ENCODE measurements around the gene MLPH.

Gene MLPH

GRCh38 chr2:237517990-237518389 is 30.9 kb downstream of the MLPH start:
- no peak overlapping the region for H3K4me2 ChIP-seq (ENCODE audit: insufficient read depth, low read length)
- H2AFZ ChIP-seq (ENCODE audit: low read depth, low read length) = no peak overlapping the region
- no peaks in the 10 kb centered on the region for H3K36me3 ChIP-seq (ENCODE audit: insufficient read depth, low read length)
- DNase-seq (no peak), ATAC-seq (ENCODE audit: insufficient read depth, low read depth) (no peak)
- H3K9me3 ChIP-seq (ENCODE audit: insufficient read depth, low read length, severe bottlenecking) = no peaks in the 10 kb centered on the region
- no peaks in the 10 kb centered on the region for H3K4me1 ChIP-seq (ENCODE audit: insufficient read depth, low read length)
- H3K9ac ChIP-seq (ENCODE audit: low read depth, low read length) = no peak overlapping the region
- H3K79me2 ChIP-seq (ENCODE audit: insufficient read depth, low read length) = no peaks in the 10 kb centered on the region
- H3K27ac ChIP-seq (ENCODE audit: low read length) = no peak overlapping the region
- no peaks in the 10 kb centered on the region; the same call in 1 of the 2 replicates for H4K20me1 ChIP-seq (ENCODE audit: insufficient read depth, low read length)
- no peak for TF ChIP-seq EZH2 (IDR thresholded peaks at IDR 0.05; ENCODE audit: borderline replicate concordance, low read depth, low read length, severe bottlenecking)
- TF ChIP-seq, protein P1, sequence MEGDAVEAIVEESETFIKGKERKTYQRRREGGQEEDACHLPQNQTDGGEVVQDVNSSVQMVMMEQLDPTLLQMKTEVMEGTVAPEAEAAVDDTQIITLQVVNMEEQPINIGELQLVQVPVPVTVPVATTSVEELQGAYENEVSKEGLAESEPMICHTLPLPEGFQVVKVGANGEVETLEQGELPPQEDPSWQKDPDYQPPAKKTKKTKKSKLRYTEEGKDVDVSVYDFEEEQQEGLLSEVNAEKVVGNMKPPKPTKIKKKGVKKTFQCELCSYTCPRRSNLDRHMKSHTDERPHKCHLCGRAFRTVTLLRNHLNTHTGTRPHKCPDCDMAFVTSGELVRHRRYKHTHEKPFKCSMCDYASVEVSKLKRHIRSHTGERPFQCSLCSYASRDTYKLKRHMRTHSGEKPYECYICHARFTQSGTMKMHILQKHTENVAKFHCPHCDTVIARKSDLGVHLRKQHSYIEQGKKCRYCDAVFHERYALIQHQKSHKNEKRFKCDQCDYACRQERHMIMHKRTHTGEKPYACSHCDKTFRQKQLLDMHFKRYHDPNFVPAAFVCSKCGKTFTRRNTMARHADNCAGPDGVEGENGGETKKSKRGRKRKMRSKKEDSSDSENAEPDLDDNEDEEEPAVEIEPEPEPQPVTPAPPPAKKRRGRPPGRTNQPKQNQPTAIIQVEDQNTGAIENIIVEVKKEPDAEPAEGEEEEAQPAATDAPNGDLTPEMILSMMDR (IDR thresholded peaks at IDR 0.05; ENCODE audit: borderline replicate concordance, extremely low read depth, low read length, poor library complexity, severe bottlenecking) = no peak
- H3K4me3 ChIP-seq (ENCODE audit: low read depth in 1 of 2, low read length in 2 of 2) = no peak overlapping the region
- no peaks in the 10 kb centered on the region for H3K27me3 ChIP-seq (ENCODE audit: insufficient read depth, low read length, poor library complexity)

- Histone ChIP-seq H3K9ac (ENCODE audit: low read depth, low read length) (no peak overlapping the region), H3K4me1 (ENCODE audit: insufficient read depth, low read length) (no peaks in the 10 kb centered on the region), H3K9me3 (ENCODE audit: insufficient read depth, low read length, severe bottlenecking) (no peaks in the 10 kb centered on the region), H3K27ac (ENCODE audit: low read length) (no peak overlapping the region), H4K20me1 (ENCODE audit: insufficient read depth, low read length) (no peaks in the 10 kb centered on the region; the same call in 1 of the 2 replicates), H2AFZ (ENCODE audit: low read depth, low read length) (no peak overlapping the region), H3K36me3 (ENCODE audit: insufficient read depth, low read length) (no peaks in the 10 kb centered on the region), H3K27me3 (ENCODE audit: insufficient read depth, low read length, poor library complexity) (no peaks in the 10 kb centered on the region), H3K4me2 (ENCODE audit: insufficient read depth, low read length) (no peak overlapping the region), H3K79me2 (ENCODE audit: insufficient read depth, low read length) (no peaks in the 10 kb centered on the region), H3K4me3 (ENCODE audit: low read depth in 1 of 2, low read length in 2 of 2) (no peak overlapping the region)
- no peak for TF ChIP-seq EZH2 (IDR thresholded peaks at IDR 0.05; ENCODE audit: borderline replicate concordance, low read depth, low read length, severe bottlenecking)
- TF ChIP-seq, protein P1 (IDR thresholded peaks at IDR 0.05; ENCODE audit: borderline replicate concordance, extremely low read depth, low read length, poor library complexity, severe bottlenecking) = no peak
- ATAC-seq (ENCODE audit: insufficient read depth, low read depth) = no peak
- no peak for DNase-seq
Observed at GRCh38 chr2:237519506-237520245, 32.6 kb downstream of the MLPH start.

DNA sequence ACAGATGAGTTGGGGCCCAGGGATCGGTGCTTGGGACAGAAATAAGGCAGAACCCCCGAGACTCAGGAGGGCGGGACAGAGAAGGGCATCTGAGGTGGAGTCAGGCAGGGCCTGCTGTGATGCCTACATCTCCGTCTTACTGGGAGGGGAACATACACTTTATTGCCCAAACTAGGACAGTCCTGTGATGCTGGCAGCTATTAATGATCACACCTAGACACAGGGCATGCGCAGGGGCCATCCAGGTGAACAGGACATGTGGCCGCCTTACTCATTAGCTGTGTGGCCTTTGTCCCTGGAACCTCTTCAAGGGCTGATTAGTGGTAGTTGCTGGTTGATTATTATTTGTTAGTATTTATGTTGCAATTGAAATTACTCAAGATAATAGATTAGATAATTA is 33.2 kb downstream of the MLPH start:
- H3K9ac ChIP-seq (ENCODE audit: low read depth, low read length) = no peak overlapping the region
- no peaks in the 10 kb centered on the region; the same call in 1 of the 2 replicates for H4K20me1 ChIP-seq (ENCODE audit: insufficient read depth, low read length)
- H3K27me3 ChIP-seq (ENCODE audit: insufficient read depth, low read length, poor library complexity) = no peaks in the 10 kb centered on the region
- no peaks in the 10 kb centered on the region for H3K9me3 ChIP-seq (ENCODE audit: insufficient read depth, low read length, severe bottlenecking)
- no peak overlapping the region for H2AFZ ChIP-seq (ENCODE audit: low read depth, low read length)
- H3K36me3 ChIP-seq (ENCODE audit: insufficient read depth, low read length) = no peaks in the 10 kb centered on the region
- ATAC-seq (ENCODE audit: insufficient read depth, low read depth) = no peak
- no peaks in the 10 kb centered on the region for H3K79me2 ChIP-seq (ENCODE audit: insufficient read depth, low read length)
- no peak overlapping the region for H3K4me2 ChIP-seq (ENCODE audit: insufficient read depth, low read length)
- H3K27ac ChIP-seq (ENCODE audit: low read length) = no peak overlapping the region
- DNase-seq = no peak
- no peaks in the 10 kb centered on the region for H3K4me1 ChIP-seq (ENCODE audit: insufficient read depth, low read length)
- TF ChIP-seq, protein P1 (IDR thresholded peaks at IDR 0.05; ENCODE audit: borderline replicate concordance, extremely low read depth, low read length, poor library complexity, severe bottlenecking) = no peak
- no peak for TF ChIP-seq EZH2 (IDR thresholded peaks at IDR 0.05; ENCODE audit: borderline replicate concordance, low read depth, low read length, severe bottlenecking)
- H3K4me3 ChIP-seq (ENCODE audit: low read depth in 1 of 2, low read length in 2 of 2) = no peak overlapping the region

All from DND-41 (cell line).